Dermis microvascular lymphatic vessel endothelial cell (primary cell): Measurements from ENCODE around the gene C1GALT1C1L. TPM values are rescaled to one million over a fixed set of nuclear protein-coding genes. Genes with fewer than 3 reads are reported as not detected.
"Not testable (repeated sequence)": the region's sequence is repeated elsewhere in the genome, so short reads cannot be mapped to it uniquely, and the experiment has no call there.

ENCODE experiments used
- DNase-seq, 2 donors: peaks; one replicate each; pipeline versions ENCODE4 v3.0.0 to v3.0.0-alpha.2; 2010; ENCODE audit warnings: low read depth in 2 of 2
- total RNA-seq: library from RNA; depleted of rRNA; stranded (reverse); fragments of >200 nt; gene quantifications from 2 replicates; pipeline ENCODE4 v1.2.1, GENCODE V29; 2014

The C1GALT1C1L gene
- total RNA-seq, 1 donor from 2014 or later: 0.13 TPM

DNA sequence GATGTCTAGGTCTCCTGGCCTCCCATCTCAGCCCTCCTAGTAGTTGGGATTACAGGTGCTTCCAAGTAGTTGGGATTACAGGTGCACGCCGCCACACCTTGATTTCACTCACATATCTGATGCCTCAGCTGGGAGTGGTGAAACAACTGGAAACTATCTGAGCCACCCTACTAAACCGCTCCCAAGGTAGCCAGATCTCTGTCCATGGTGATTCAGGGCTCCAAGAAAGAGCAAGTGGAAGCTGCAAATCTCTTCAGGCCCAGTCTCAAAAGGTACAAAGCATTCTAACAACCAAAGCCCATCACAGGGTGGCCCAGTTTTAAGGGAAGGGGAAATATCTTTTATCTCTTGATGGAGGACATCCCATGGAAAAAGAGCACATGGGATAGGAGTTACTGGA, 19.0 kb downstream of the C1GALT1C1L start:
- DNase-seq: no peak

DNA sequence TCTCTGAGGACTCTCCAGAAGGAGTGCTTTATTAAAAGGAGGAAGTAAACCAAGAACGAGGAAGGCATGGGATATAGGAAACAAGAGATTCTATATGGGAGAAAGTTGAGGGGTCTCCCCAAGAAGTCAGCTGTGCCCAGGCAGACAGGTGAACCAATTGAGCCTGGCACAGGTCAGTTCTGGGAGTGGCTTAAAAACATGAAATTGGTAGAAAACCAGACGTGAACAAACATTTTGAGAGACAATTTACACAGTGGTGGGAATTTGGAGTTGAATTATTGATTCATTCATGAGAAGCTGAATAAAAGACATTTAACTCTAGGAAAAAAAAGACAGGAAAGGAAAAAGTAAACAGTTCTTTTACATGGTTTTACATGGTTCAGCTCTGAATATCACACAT, 22.7 kb downstream of the C1GALT1C1L start:
- no peak for DNase-seq

DNA sequence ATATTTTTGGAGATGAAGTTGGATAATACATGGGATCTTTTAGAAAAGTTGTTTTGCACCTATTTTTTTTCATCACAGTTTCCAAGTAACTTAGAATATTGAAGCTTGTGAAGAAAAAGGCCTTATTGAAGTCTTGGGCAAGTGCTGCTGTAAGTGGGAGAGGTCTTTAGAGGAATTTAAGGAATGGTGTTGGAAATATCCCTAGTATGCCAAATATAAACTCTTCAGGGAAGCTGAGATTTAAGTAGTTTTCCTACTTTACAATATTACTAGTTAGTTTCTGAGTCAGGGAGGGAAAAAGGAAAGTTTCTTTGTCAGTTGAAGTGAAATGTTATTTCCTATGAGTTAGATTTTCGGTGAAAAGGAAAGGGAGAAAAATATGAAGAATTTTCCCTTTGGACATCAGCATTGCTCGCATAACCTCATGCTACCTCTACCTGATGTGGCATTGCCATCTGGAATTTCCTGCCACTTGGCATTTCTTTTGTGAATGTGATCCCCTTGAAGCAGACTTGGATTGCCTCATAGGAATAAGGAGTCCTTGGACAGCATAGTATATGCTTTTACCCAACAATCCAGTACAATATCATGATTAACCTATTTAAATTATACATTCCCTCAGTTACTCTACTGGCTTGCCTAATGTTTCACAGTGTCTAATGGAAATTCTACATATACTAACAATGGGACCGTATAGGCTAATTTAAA, 27.1 kb downstream of the C1GALT1C1L start:
- DNase-seq: no peak

DNA sequence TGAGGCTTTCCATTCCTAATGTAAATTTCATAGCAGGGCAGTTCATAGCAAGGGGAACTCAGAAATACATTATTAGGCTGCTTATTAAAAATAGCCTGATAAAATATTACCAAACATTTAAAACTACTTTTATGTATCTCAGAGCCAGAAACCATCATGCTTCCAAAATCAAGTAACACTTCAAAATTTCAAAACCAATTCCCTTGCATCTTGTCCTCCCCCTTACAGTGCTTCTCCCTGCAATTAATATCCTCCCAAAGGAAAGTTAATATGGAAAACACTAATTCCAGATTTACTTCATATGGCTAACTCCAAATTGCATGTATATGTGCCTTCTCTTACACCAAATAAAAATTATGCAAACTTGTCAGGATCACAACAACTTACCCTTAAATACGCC, 32.5 kb downstream of the C1GALT1C1L start:
- DNase-seq: no peak

DNA sequence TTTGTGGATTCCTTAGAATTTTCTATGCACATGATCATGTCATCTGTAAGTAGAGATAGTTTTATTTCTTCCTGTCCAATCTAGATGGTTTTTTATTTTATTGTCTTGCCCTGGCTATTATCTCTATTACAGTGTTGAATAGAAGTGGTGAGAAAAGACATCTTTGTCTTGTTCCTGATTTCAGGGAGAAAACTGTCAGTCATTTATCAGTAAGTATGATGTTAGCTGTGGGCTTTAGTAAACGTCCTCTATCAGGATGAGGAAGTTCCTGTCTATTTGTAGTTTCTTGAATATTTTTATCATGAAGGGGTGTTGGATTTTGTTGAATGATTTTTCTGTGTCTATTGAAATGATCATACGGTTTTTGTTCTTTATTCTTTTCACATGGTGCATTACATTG, 33.9 kb downstream of the C1GALT1C1L start:
- DNase-seq: no peak

DNA sequence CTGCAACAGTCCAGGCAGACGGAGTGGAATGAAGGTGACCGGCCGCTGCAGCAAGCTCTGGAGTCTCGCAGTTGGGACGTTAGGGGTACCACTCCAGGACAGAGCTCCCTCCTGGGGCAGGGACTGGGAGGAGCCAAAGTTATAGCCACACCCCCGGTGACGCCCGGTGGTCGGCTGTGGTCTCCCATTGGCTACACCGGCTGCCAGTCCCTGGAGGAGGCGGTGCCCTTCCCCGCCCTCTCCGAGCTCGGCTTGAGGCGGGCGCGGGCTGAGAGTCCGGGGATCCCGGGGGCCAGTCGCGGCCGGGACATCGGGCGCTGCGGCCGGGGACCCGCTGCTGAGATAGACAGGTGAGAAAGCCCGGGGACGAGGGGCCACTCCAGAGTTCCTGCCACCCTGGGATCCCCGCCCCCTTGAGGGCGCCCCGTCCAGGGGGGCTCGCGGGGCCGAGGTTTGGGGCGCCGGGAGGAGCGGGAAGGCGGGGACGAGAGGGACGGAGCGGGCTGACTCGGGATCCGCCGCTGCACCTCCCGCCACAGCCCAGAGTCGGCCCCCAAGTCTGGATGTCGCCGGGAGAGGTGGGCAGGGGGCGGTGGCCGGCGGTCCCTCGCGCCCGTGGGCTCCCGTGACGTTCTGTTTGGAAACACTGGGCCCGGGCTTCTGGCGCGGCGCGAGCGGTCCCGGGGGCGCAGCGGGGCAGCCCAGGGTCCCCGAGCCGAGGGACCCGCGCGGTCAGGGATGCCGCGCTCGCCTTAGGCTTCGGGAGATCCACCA, 39.0 kb downstream of the C1GALT1C1L start, which contains the start of gene PLEKHH2:
TSS of gene PLEKHH2 (plus strand) at position 231 of the 774 bp plus-strand sequence. CDS start 7,414 bp downstream, outside the sequence.
- peak; percentile 32 to 74 for DNase-seq

DNA sequence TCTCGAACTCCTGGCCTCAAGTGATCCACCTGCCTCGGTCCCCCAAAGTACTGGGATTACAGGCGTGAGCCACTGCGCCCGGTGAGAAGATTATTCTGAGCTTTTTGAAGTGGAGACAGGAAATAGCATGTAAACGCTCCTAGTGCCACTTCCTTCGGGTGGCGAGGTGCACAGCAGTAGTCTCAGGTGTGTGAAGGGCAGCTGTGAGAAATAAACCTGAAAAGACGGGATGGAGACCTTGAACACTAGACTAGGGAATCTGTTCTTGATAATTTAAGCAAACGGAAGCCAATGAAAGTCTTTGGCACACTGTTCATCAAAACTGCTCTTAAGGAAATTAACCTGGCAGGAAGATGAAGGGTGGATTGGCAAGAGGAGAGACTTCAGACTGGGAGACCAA, 39.6 kb downstream of the C1GALT1C1L start:
- no peak for DNase-seq

DNA sequence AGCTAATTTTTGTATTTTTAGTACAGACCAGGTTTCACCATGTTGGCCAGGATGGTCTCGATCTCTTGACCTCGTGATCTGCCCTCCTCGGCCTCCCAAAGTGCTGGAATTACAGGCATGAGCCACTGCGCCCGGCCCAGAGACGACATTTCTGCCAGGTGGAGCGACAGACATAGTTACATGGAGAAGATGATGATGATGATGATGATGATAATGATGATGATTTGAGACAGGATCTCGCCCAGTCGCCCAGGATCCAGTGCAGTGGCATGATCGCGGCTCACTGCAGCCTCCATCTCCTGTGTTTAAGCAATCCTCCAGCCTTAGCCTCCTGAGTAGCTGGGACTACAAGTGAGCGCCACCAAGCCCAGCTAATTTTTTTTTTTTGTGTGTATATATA, 40.1 kb downstream of the C1GALT1C1L start:
- not testable (repeated sequence) for DNase-seq

DNA sequence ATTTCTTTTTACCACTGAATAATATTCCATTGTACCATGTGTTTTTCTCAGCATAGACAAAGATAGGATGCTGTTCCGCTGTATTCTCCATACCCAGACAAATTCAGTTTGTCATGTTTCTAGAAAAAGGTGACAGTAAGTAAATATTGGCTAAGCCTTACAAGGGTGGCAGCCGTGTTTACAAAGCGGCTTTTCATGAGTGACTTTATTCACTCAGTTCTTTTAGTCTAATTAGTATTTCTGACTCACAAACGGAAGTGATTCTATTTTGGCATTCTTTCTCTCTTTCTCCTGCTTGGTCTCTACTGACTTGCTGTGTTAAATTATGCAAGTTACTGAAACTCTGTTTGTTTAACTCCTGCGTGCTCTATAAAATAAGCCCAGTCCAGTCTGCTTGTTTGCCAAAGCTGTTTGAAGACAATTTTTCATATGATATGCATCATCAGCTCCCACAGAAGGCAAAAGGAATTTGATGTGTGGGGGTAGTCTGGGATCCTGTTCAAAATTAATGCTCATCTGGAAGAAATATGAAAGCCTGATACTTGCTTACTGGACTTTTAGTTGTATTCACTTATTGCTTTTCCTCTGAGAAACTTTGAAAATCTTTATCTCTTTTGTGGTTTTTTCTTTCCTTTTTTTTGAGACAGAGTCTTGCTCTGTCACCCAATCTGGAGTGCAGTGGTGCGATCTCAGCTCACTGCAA, 41.5 kb downstream of the C1GALT1C1L start:
- no peak for DNase-seq

DNA sequence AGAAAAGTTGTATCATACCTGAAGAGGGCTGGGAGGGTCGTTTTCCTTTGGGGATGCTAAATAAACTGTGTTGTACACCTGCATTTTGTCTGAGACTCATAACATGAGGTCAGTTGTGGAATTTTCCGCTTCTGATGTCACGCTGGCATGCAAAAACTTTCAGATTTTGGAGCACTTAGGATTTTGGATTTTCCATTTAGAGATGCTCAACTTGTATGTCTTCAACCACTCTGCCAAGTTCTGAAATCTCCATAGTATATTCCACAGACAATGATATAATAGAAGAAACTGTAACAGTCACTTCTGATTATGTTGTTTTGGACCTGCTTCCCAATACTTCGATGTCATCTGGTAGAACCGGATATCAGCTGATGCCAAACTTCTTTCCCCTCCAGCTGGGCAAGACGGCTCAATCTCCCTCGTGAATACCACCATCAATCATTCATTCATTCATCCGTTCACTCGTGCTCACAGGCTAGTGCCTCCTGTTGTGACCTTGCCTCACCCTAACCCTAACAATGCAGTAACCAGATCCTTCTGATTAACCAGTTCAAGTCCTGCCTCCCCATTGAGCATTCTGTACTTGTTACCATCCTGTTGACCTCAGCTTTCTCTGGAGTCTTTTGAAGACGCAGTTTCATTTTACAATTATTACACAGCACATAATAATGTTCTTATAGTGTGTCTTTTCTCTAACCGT, 44.5 kb downstream of the C1GALT1C1L start:
- DNase-seq: no peak

Other genes with a start within 250 kb of the C1GALT1C1L start
- 17.8 and 18.6 TPM in 2 replicates for gene THADA, start 80.4 kb downstream of the C1GALT1C1L start, total RNA-seq
- under 0.01 and 0.13 TPM in 2 replicates for gene PLEKHH2, start 39.2 kb downstream of the C1GALT1C1L start, total RNA-seq
- gene DYNC2LI1, start 97.6 kb upstream of the C1GALT1C1L start, total RNA-seq: 6.3 and 6.9 TPM in 2 replicates
- gene ABCG5, start 162.4 kb upstream of the C1GALT1C1L start, total RNA-seq: not detected in 2 replicates
- not detected in 2 replicates for gene ABCG8, start 162.5 kb upstream of the C1GALT1C1L start, total RNA-seq